ENCODE data around the gene GFOD2. TPM values are rescaled to one million over a fixed set of nuclear protein-coding genes. Genes with fewer than 3 reads are reported as not detected.

The GFOD2 gene
- total RNA-seq, 4 donors from 2014 or later: 21.9 to 32.2 (median 24.3) TPM

GRCh38 chr16:67657751-67658518, 61.2 kb downstream of the GFOD2 start:
- 92% methylated on average over 18 of the region's 18 CpGs; no CpG with 5 or more reads in 1 of the 2 donors for WGBS, 2 donors (ENCODE audit: low coverage in 1 of 2)
- Histone ChIP-seq H3K9me3 (no peaks in the 10 kb centered on the region), H3K27me3 (peaks cover 29% of the 10 kb centered on the region), H3K27ac (no peak overlapping the region), H3K4me3 (no peak overlapping the region), H3K4me1 (peaks cover 19 to 26% (median 24%) of the 10 kb centered on the region in 4 donors), H3K36me3 (no peaks in the 10 kb centered on the region)
- in situ Hi-C loops (cut with MboI; ENCODE audit: low pct_ligation_motif_present in 1 of 4, low pct_unique_long_range_greater_than_20kb in 1 of 4, low sequenced_read_pairs in 3 of 4) (loop anchor here in 2 of 4 donors (25.0 kb wide), 1 partner anchor 96 kb away; the partner anchor contains the start of gene CTCF (in 2 of the 2)), intact Hi-C loops (cut with DNase I; ENCODE audit: low total_unique reads) (no loop called here)
- TF ChIP-seq CTCF (IDR thresholded peaks at IDR 0.05): no peak
- no peak for TF ChIP-seq POLR2AphosphoS5 (IDR thresholded peaks at IDR 0.05)
- TF ChIP-seq EP300 (IDR thresholded peaks at IDR 0.05; ENCODE audit: low read depth): no peak
- TF ChIP-seq POLR2A (IDR thresholded peaks at IDR 0.05): no peak
- DNase-seq: no peak

DNA sequence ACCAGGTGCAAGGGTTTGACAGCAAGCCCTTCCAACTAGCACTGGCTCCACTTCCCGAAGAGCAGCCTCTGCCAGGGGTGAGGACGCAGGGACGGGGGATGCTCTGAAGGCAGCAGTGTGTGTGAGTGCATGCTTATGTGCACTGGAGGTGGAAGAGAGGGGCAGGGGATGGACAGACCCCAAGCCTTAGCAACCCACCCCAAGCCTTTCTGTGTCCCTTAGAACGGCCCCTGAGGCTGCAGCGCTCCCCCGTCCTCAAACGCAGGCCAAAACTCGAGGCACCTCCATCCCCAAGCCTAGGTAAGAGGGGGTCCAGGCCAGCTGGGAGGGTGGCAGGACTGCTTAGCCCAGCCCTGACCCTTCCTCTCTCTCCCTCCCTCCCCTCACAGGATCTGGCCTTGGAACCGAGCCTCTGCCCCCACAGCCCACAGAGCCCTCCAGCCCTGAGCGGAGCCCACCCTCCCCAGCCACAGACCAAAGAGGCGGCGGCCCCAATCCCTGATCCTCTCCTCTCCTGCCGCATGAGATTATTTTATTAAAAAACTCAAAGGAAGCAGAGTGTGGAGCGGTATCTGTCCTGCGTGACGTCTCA, 62.0 kb downstream of the GFOD2 start:
- TF ChIP-seq POLR2A (IDR thresholded peaks at IDR 0.05) (no peak), CTCF (IDR thresholded peaks at IDR 0.05) (no peak), POLR2AphosphoS5 (IDR thresholded peaks at IDR 0.05) (no peak), EP300 (IDR thresholded peaks at IDR 0.05; ENCODE audit: low read depth) (no peak)
- 90% methylated on average over 12 of the region's 16 CpGs; no CpG with 5 or more reads in 1 of the 2 donors for WGBS, 2 donors (ENCODE audit: low coverage in 1 of 2)
- Histone ChIP-seq H3K4me3 (no peak overlapping the region), H3K36me3 (no peaks in the 10 kb centered on the region), H3K9me3 (no peaks in the 10 kb centered on the region), H3K27me3 (peaks cover 37% of the 10 kb centered on the region), H3K27ac (no peak overlapping the region), H3K4me1 (peaks cover 19 to 26% (median 24%) of the 10 kb centered on the region in 4 donors)
- DNase-seq: peak; percentile 7
- intact Hi-C loops (cut with DNase I; ENCODE audit: low total_unique reads) (no loop called here), in situ Hi-C loops (cut with MboI; ENCODE audit: low pct_ligation_motif_present in 1 of 4, low pct_unique_long_range_greater_than_20kb in 1 of 4, low sequenced_read_pairs in 3 of 4) (loop anchor here in 2 of 4 donors (25.0 kb wide), 1 partner anchor 95 kb away; the partner anchor contains the start of gene CTCF (in 2 of the 2))

DNA sequence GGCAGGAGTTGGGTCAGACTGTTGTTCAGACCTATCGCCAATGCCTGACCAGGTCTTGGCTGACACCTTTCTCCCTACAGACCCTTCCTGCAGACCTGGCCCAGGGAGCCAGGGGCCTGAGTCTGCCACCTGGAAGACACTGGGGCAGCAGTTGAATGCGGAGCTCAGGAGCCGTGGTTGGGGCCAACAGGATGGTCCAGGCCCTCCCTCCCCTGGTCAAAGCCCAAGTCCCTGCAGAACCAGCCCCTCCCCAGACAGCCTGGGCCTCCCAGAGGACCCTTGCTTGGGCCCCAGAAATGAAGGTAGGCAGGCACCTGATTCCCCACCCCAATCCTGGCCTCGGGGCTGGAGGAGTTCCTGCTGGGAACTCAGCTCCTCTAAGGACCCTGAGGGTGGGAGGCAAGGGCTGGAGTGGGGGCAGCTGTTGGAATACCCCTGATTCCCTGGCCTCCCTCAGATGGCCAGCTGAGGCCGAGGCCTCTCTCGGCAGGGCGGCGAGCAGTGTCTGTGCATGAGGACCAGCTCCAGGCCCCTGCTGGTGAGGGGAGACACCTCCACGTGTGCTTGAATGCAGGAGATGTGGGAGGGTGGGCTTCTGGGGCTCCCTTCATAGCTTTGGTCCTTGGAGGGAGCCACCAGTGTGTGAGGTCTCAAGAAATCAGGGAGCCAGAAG, 62.6 kb downstream of the GFOD2 start:
- no peak overlapping the region for H3K4me3 ChIP-seq
- no peaks in the 10 kb centered on the region for H3K9me3 ChIP-seq
- H3K27ac ChIP-seq: no peak overlapping the region
- peak; percentile 5 for DNase-seq
- peaks cover 18 to 23% (median 22%) of the 10 kb centered on the region in 4 donors for H3K4me1 ChIP-seq
- WGBS, 2 donors (ENCODE audit: low coverage in 1 of 2): 87% methylated on average over 8 of the region's 9 CpGs; no CpG with 5 or more reads in 1 of the 2 donors
- TF ChIP-seq POLR2A (IDR thresholded peaks at IDR 0.05): no peak
- intact Hi-C loops (cut with DNase I; ENCODE audit: low total_unique reads) (no loop called here), in situ Hi-C loops (cut with MboI; ENCODE audit: low pct_ligation_motif_present in 1 of 4, low pct_unique_long_range_greater_than_20kb in 1 of 4, low sequenced_read_pairs in 3 of 4) (loop anchor here in 2 of 4 donors (25.0 kb wide), 1 partner anchor 94 kb away; the partner anchor contains the start of gene CTCF (in 2 of the 2))
- peaks cover 44% of the 10 kb centered on the region for H3K27me3 ChIP-seq
- H3K36me3 ChIP-seq: no peaks in the 10 kb centered on the region

- TF ChIP-seq POLR2A (IDR thresholded peaks at IDR 0.05) (no peak), POLR2AphosphoS5 (IDR thresholded peaks at IDR 0.05) (no peak), EP300 (IDR thresholded peaks at IDR 0.05; ENCODE audit: low read depth) (no peak)
- no peak overlapping the region for H3K4me3 ChIP-seq
- peaks cover 55% of the 10 kb centered on the region for H3K27me3 ChIP-seq
- intact Hi-C loops (cut with DNase I; ENCODE audit: low total_unique reads): no loop called here
- in situ Hi-C loops (cut with MboI; ENCODE audit: low pct_ligation_motif_present in 1 of 4, low pct_unique_long_range_greater_than_20kb in 1 of 4, low sequenced_read_pairs in 3 of 4): loop anchor here in 2 of 4 donors (25.0 kb wide), 1 partner anchor 93 kb away; the partner anchor contains the start of gene CTCF (in 2 of the 2)
- DNase-seq: no peak
- no peaks in the 10 kb centered on the region for H3K9me3 ChIP-seq
- no peak overlapping the region for H3K27ac ChIP-seq
- H3K36me3 ChIP-seq: no peaks in the 10 kb centered on the region
- peaks cover 15 to 17% (median 16%) of the 10 kb centered on the region in 4 donors for H3K4me1 ChIP-seq
- 70 to 80% methylated on average over 1 to 4 of the region's 4 CpGs for WGBS, 2 donors (ENCODE audit: low coverage in 1 of 2)
Measured at GRCh38 chr16:67655363-67655762, 63.8 kb downstream of the GFOD2 start.

Data from transverse colon (tissue), 4 donors.